NCI-H128 (cell line): ENCODE measurements around the gene NFKBIA.
"Not testable (repeated sequence)": the region's sequence is repeated elsewhere in the genome, so short reads cannot be mapped to it uniquely, and the experiment has no call there.

ENCODE experiments used
- DNase-seq: peaks from one replicate; lab custom pipeline; 2025; ENCODE audit not compliant: unreplicated experiment; lab: John Stamatoyannopoulos, UW

Gene NFKBIA

GRCh38 chr14:35368583-35369392 lies 35.8 kb downstream of the NFKBIA start:
- no peak for DNase-seq

- DNase-seq: no peak
Measured at GRCh38 chr14:35368139-35368460, 36.4 kb downstream of the NFKBIA start.

GRCh38 chr14:35367056-35367372 lies 37.5 kb downstream of the NFKBIA start:
- DNase-seq: no peak

- DNase-seq: no peak
Measured at GRCh38 chr14:35366521-35366976, 38.0 kb downstream of the NFKBIA start.

- no peak for DNase-seq
Measured at GRCh38 chr14:35366056-35366451, 38.5 kb downstream of the NFKBIA start.

- DNase-seq: no peak
Measured at GRCh38 chr14:35365130-35366055, 39.2 kb downstream of the NFKBIA start.

GRCh38 chr14:35362911-35363374 lies 41.6 kb downstream of the NFKBIA start:
- no peak for DNase-seq

GRCh38 chr14:35362450-35362849 lies 42.1 kb downstream of the NFKBIA start:
- no peak for DNase-seq

- DNase-seq: no peak
Measured at GRCh38 chr14:35361141-35361480, 43.4 kb downstream of the NFKBIA start.

GRCh38 chr14:35359655-35360054 lies 44.9 kb downstream of the NFKBIA start:
- DNase-seq: not testable (repeated sequence)

- DNase-seq: no peak
Measured at GRCh38 chr14:35355981-35356841, 48.3 kb downstream of the NFKBIA start.

GRCh38 chr14:35355235-35355634 lies 49.3 kb downstream of the NFKBIA start:
- not testable (repeated sequence) for DNase-seq

GRCh38 chr14:35353409-35354172 lies 51.0 kb downstream of the NFKBIA start:
- no peak for DNase-seq

GRCh38 chr14:35352274-35353233 lies 52.0 kb downstream of the NFKBIA start:
- no peak for DNase-seq

GRCh38 chr14:35351897-35352273 lies 52.7 kb downstream of the NFKBIA start:
- DNase-seq: no peak
